KMS-11 (cell line): Measurements from ENCODE around the gene DMD.
"Not testable (repeated sequence)": the region's sequence is repeated elsewhere in the genome, so short reads cannot be mapped to it uniquely, and the experiment has no call there.

ENCODE experiments used
- H2AFZ ChIP-seq: fragments of 200-600 bp; sonication (generic); 2 replicates; pipeline ENCODE4 v1.6.1; 2016; ENCODE audit warnings: antibody characterized with exemption, mixed run types, low read depth
- H3K27ac ChIP-seq: fragments of 200-600 bp; sonication (generic); 2 replicates; pipeline ENCODE4 v1.6.1; 2016; ENCODE audit warnings: mild to moderate bottlenecking, mixed run types
- H3K27me3 ChIP-seq: fragments of 200-600 bp; sonication (generic); 2 replicates; pipeline ENCODE4 v1.6.1; 2017; ENCODE audit warnings: mild to moderate bottlenecking, low read depth, mixed run types, moderate library complexity; ENCODE audit not compliant: insufficient read depth
- H3K36me3 ChIP-seq: fragments of 200-600 bp; sonication (generic); 2 replicates; pipeline ENCODE4 v1.6.1; 2017; ENCODE audit warnings: mild to moderate bottlenecking, mixed run types; ENCODE audit not compliant: insufficient read depth
- H3K4me1 ChIP-seq: fragments of 200-600 bp; sonication (generic); 2 replicates; pipeline ENCODE4 v1.6.1; 2016; ENCODE audit warnings: mild to moderate bottlenecking, low read depth, mixed run types; ENCODE audit not compliant: poor library complexity, severe bottlenecking
- H3K4me2 ChIP-seq: fragments of 200-600 bp; sonication (generic); 2 replicates; pipeline ENCODE4 v1.7.0; 2016; ENCODE audit warnings: mild to moderate bottlenecking, mixed run types
- H3K4me3 ChIP-seq: fragments of 200-600 bp; sonication (generic); IDR thresholded peaks from 2 replicates; pipeline ENCODE4 v1.6.1; 2017; ENCODE audit warnings: low read depth, low read length, mixed read lengths; ENCODE audit not compliant: insufficient read depth
- H3K79me2 ChIP-seq: fragments of 200-600 bp; sonication (generic); 2 replicates; pipeline ENCODE4 v1.6.1; 2016; ENCODE audit warnings: low read depth, mixed run types; ENCODE audit not compliant: insufficient read depth
- H3K9ac ChIP-seq: fragments of 200-600 bp; sonication (generic); 2 replicates; pipeline ENCODE4 v1.6.1; 2016; ENCODE audit warnings: mild to moderate bottlenecking, mixed run types
- H4K20me1 ChIP-seq: fragments of 200-600 bp; sonication (generic); 2 replicates; pipeline ENCODE4 v1.6.1; 2016; ENCODE audit warnings: mild to moderate bottlenecking, mixed run types; ENCODE audit not compliant: insufficient read depth
- TF ChIP-seq, protein P1 (sequence below): fragments of 200-600 bp; sonication (generic); conservative IDR thresholded peaks from 2 replicates; pipeline ENCODE4 v1.6.1; 2017; ENCODE audit warnings: low read depth, mild to moderate bottlenecking, antibody characterized with exemption, low read length, moderate library complexity, mixed read lengths

Gene DMD

DNA sequence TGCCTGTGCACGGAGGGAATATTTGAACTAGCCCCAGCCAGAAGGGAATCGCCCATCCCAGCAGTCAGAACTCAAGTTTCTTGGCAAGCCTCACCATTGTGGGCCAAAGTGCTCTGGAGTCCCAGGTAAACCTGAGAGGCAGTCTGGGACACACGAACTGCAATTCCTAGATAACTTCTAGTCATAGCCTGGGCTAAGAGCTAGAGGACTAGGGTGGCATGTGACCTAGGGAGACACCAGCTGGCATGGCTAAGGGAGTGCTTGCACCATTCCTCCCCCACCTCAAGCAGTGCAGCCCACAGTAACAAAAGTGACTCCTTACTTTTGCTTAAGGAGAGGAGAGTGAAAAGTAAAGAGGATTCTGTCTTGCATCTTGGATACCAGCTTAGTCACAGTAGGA, 935.2 kb downstream of the DMD start:
- H3K27ac ChIP-seq: no peak overlapping the region
- H3K4me2 ChIP-seq: no peak overlapping the region
- no peaks in the 10 kb centered on the region for H3K79me2 ChIP-seq
- H3K9ac ChIP-seq: no peak overlapping the region
- H3K4me3 ChIP-seq: no peak overlapping the region
- H2AFZ ChIP-seq: no peak overlapping the region
- no peaks in the 10 kb centered on the region for H3K4me1 ChIP-seq
- H3K27me3 ChIP-seq: no peaks in the 10 kb centered on the region
- H3K36me3 ChIP-seq: no peaks in the 10 kb centered on the region
- no peaks in the 10 kb centered on the region for H4K20me1 ChIP-seq
- TF ChIP-seq, protein P1, sequence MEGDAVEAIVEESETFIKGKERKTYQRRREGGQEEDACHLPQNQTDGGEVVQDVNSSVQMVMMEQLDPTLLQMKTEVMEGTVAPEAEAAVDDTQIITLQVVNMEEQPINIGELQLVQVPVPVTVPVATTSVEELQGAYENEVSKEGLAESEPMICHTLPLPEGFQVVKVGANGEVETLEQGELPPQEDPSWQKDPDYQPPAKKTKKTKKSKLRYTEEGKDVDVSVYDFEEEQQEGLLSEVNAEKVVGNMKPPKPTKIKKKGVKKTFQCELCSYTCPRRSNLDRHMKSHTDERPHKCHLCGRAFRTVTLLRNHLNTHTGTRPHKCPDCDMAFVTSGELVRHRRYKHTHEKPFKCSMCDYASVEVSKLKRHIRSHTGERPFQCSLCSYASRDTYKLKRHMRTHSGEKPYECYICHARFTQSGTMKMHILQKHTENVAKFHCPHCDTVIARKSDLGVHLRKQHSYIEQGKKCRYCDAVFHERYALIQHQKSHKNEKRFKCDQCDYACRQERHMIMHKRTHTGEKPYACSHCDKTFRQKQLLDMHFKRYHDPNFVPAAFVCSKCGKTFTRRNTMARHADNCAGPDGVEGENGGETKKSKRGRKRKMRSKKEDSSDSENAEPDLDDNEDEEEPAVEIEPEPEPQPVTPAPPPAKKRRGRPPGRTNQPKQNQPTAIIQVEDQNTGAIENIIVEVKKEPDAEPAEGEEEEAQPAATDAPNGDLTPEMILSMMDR: no peak

DNA sequence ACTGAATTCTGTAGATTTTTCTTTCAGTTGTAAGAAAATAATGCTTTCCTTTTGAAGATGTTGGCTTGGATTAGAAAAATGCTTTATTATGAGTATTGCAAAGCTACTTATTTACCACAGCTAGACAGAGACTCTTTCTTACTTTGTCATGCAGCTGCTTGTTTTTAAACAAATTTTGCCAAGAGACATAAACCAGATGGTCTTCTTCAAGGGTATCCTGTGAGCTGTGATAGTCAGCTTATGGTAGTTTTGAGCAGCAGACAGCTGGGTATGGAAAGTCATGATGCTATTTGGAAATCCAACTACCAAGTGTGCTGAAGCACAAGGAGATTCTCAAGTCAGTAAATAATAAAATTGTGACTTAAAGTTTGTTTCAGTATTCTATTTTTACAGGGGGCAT, 941.5 kb downstream of the DMD start:
- no peak overlapping the region for H3K4me2 ChIP-seq
- H3K27me3 ChIP-seq: no peaks in the 10 kb centered on the region
- H2AFZ ChIP-seq: no peak overlapping the region
- H3K36me3 ChIP-seq: no peaks in the 10 kb centered on the region
- no peaks in the 10 kb centered on the region for H4K20me1 ChIP-seq
- H3K9ac ChIP-seq: no peak overlapping the region
- no peak overlapping the region for H3K4me3 ChIP-seq
- no peaks in the 10 kb centered on the region for H3K79me2 ChIP-seq
- no peak overlapping the region for H3K27ac ChIP-seq
- TF ChIP-seq, protein P1: no peak
- H3K4me1 ChIP-seq: no peaks in the 10 kb centered on the region

DNA sequence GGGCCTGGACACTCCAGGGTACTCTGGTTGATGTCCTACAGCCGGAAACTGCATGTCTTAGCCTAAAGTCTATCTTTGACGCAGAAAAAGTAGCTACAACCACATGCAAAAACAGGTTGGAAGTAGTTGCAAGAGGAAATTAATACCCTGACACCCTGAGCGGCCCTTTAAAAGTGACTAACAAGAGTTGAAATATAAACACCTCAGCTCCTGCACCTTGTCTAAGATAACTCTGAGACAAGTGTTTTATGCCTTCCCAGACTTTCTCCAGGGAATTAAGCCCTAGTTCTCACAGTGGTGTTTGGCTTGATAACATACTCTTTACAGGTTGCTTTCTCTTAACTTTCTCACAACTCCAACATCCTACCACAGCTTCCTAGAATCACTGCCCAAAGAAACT, 943.1 kb downstream of the DMD start:
- no peaks in the 10 kb centered on the region for H3K27me3 ChIP-seq
- no peak overlapping the region for H3K27ac ChIP-seq
- H3K9ac ChIP-seq: no peak overlapping the region
- no peaks in the 10 kb centered on the region for H3K4me1 ChIP-seq
- H4K20me1 ChIP-seq: no peaks in the 10 kb centered on the region
- TF ChIP-seq, protein P1: no peak
- no peak overlapping the region for H3K4me2 ChIP-seq
- no peaks in the 10 kb centered on the region for H3K36me3 ChIP-seq
- H3K4me3 ChIP-seq: no peak overlapping the region
- H3K79me2 ChIP-seq: no peaks in the 10 kb centered on the region
- no peak overlapping the region for H2AFZ ChIP-seq

DNA sequence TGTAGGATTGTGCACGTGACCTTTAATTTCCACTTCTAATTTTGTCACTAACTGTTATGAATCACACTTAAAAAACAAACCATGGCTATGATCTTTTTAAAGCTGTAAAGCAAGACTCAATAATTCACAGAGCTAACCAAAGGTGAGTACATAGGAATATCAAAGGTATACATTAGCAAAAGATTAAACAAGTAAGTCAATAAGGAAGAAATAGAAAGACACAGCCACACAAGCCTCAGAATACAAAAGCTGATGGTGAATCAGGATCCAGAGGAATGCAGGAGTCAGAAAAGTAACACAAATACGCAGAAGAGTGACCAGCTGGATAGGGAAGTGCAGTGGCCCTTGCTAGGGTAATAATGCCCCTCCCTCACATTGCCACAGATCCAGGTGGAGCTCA, 943.6 kb downstream of the DMD start:
- H3K27me3 ChIP-seq: no peaks in the 10 kb centered on the region
- H4K20me1 ChIP-seq: no peaks in the 10 kb centered on the region
- no peaks in the 10 kb centered on the region for H3K79me2 ChIP-seq
- no peak overlapping the region for H3K4me2 ChIP-seq
- no peak overlapping the region for H3K9ac ChIP-seq
- TF ChIP-seq, protein P1: no peak
- no peaks in the 10 kb centered on the region for H3K4me1 ChIP-seq
- no peak overlapping the region for H3K4me3 ChIP-seq
- no peak overlapping the region for H3K27ac ChIP-seq
- no peak overlapping the region for H2AFZ ChIP-seq
- H3K36me3 ChIP-seq: no peaks in the 10 kb centered on the region

DNA sequence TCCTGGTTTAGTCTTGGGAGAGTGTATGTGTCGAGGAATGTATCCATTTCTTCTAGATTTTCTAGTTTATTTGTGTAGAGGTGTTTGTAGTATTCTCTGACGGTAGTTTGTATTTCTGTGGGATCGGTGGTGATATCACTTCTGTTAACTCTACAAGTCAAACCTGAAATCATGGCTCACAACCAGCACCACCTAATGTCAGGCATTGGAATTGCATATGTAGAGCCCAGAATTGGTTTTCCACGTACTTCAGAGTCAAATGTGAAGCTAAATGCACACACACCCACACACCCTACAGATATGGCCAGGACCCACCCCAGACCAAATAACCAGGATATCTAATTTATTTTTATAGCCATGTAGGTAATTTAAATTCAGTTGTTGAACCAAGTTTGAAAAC, 964.7 kb downstream of the DMD start:
- not testable (repeated sequence) for H3K4me3 ChIP-seq, H3K9ac ChIP-seq, H3K4me2 ChIP-seq, H3K79me2 ChIP-seq, H4K20me1 ChIP-seq, H2AFZ ChIP-seq, H3K27me3 ChIP-seq, H3K36me3 ChIP-seq, H3K4me1 ChIP-seq, H3K27ac ChIP-seq
